ENCODE data around the gene TUBB2B. TPM values are rescaled to one million over a fixed set of nuclear protein-coding genes. Genes with fewer than 3 reads are reported as not detected.

TUBB2B gene
- total and polyA plus RNA-seq, 9 of the 15 experiments (the other 6 are each of a cell fraction or from before 2014, with no cell fraction given): 0.11 to 9.7 (median 4.6) TPM

- TF ChIP-seq PCBP2 (IDR thresholded peaks at IDR 0.05; ENCODE audit: low read depth, low read length, poor library complexity, severe bottlenecking): no peak
- TF ChIP-seq ZNF316 (IDR thresholded peaks at IDR 0.05): peak; percentile 90
- TF ChIP-seq ZBTB2 (IDR thresholded peaks at IDR 0.05): no peak
- no peak for TF ChIP-seq NCOA1 (IDR thresholded peaks at IDR 0.05; ENCODE audit: low read depth)
- TF ChIP-seq ZNF655 (CRISPR knock-in tag; IDR thresholded peaks at IDR 0.05): no peak
- TF ChIP-seq HMGN3 (IDR thresholded peaks at IDR 0.05; ENCODE audit: borderline replicate concordance, extremely low read depth, insufficient read length, low read depth, low read length): no peak
- TF ChIP-seq ZFP1 (CRISPR knock-in tag; IDR thresholded peaks at IDR 0.05): no peak
- TF ChIP-seq NR2C1 (IDR thresholded peaks at IDR 0.05): peak; percentile 79
- peak; percentile 66 for TF ChIP-seq NR2C1 (tag; IDR thresholded peaks at IDR 0.05)
- TF ChIP-seq KLF13 (tag; IDR thresholded peaks at IDR 0.05; ENCODE audit: borderline replicate concordance, low read depth): no peak
- TF ChIP-seq GABPB1 (CRISPR knock-in tag; IDR thresholded peaks at IDR 0.05): no peak; the same call in none of the 2 replicates
- TF ChIP-seq ZNF512 (tag; IDR thresholded peaks at IDR 0.05): no peak
- no peak for TF ChIP-seq DNMT1 (IDR thresholded peaks at IDR 0.05)
- no peak for TF ChIP-seq RFX5 (IDR thresholded peaks at IDR 0.05; ENCODE audit: low read depth, low read length)
- TF ChIP-seq ZNF324 (CRISPR knock-in tag; IDR thresholded peaks at IDR 0.05): no peak
- TF ChIP-seq HES1 (IDR thresholded peaks at IDR 0.05; ENCODE audit: low read depth): peak; percentile 8; the same call in 1 of the 2 replicates
- peak; percentile 40; the same call in 1 of the 2 replicates for TF ChIP-seq ELF4 (CRISPR knock-in tag; IDR thresholded peaks at IDR 0.05)
- TF ChIP-seq DLX4 (CRISPR knock-in tag; IDR thresholded peaks at IDR 0.05): no peak
- no peak for TF ChIP-seq MCM3 (IDR thresholded peaks at IDR 0.05)
- TF ChIP-seq RFX1 (IDR thresholded peaks at IDR 0.05): no peak
- TF ChIP-seq SUPT5H (IDR thresholded peaks at IDR 0.05): no peak
- no peak for TF ChIP-seq POLR3A (IDR thresholded peaks at IDR 0.05; ENCODE audit: borderline replicate concordance, extremely low read depth, insufficient read depth, insufficient read length)
- no peak for TF ChIP-seq MCM5 (IDR thresholded peaks at IDR 0.05; ENCODE audit: low read depth)
- TF ChIP-seq JUND (IDR thresholded peaks at IDR 0.05; ENCODE audit: borderline replicate concordance, low read depth, low read length): peak; percentile 96
- peak; percentile 93 for TF ChIP-seq JUND (tag; IDR thresholded peaks at IDR 0.05; ENCODE audit: borderline replicate concordance, low read depth, low read length)
Measured at GRCh38 chr6:3209114-3210023, 18.1 kb downstream of the TUBB2B start (continued).
